T-helper 17 cell (primary cell): ENCODE data around the gene ZNF438. TPM values are rescaled to one million over a fixed set of nuclear protein-coding genes. Genes with fewer than 3 reads are reported as not detected.

Experiments
- ATAC-seq: fragments of 150-1000 bp; cut with Tn5 transposase; 2 replicates; pipeline ENCODE4 v1.10.0; 2021; ENCODE audit warnings: mild to moderate bottlenecking, moderate library complexity
- DNase-seq, 3 donors: peaks; one replicate each; pipeline versions ENCODE4 v3.0.0 to v3.0.0-alpha.2; 2020 to 2021
- H3K9me3 ChIP-seq: one replicate; pipeline ENCODE4 v1.7.0; 2013; ENCODE audit warnings: low read length, mild to moderate bottlenecking; ENCODE audit not compliant: control insufficient read depth, poor library complexity, severe bottlenecking
- H3K27ac Mint-ChIP-seq: one replicate; pipeline ENCODE4 v1.8.0; 2022; ENCODE audit warnings: mild to moderate bottlenecking, moderate library complexity, mixed read lengths
- H3K27me3 Mint-ChIP-seq: one replicate; pipeline ENCODE4 v1.8.0; 2022; ENCODE audit warnings: mixed read lengths
- H3K36me3 Mint-ChIP-seq: one replicate; pipeline ENCODE4 v1.8.0; 2022; ENCODE audit warnings: low read depth, mixed read lengths
- H3K4me1 Mint-ChIP-seq: one replicate; pipeline ENCODE4 v1.8.0; 2022; ENCODE audit warnings: mild to moderate bottlenecking, mixed read lengths
- H3K4me3 Mint-ChIP-seq: one replicate; pipeline ENCODE4 v1.8.0; 2022; ENCODE audit warnings: mild to moderate bottlenecking, moderate library complexity, mixed read lengths
- total RNA-seq, 4 donors: library from RNA in 2 of 4; stranded (reverse) in 2 of 4; gene quantifications; one replicate each; pipeline ENCODE4 v1.2.3 and lab custom pipeline; 2022 to 2026

ZNF438 gene
- total RNA-seq, 2 donors from 2014 or later: 3.1 to 3.7 TPM

DNA sequence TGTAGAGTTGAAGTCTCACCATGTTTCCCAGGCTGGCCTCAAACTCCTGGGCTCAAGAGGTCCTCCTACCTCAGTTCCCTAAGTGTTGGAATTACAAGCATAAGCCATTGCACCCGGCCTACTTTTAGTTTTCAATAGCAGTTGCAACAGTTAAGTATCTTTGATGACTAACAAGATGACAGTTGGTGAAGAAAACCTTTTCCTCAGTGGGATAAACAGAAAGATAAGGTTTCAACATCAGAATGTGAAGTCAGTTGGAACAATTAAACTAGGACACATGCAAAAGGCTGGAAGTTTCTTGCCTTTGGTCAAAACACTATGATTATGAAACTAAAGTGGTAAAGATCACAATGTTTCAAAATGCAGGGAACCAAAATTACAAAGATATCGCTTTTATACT lies 169.2 kb downstream of the ZNF438 start:
- H3K9me3 ChIP-seq: no peaks in the 10 kb centered on the region
- ATAC-seq: no peak
- H3K27ac Mint-ChIP-seq: no peak overlapping the region
- H3K4me3 Mint-ChIP-seq: no peak overlapping the region
- H3K36me3 Mint-ChIP-seq: peaks cover 2% of the 10 kb centered on the region
- no peaks in the 10 kb centered on the region for H3K27me3 Mint-ChIP-seq
- no peak for DNase-seq
- H3K4me1 Mint-ChIP-seq: peaks cover 4% of the 10 kb centered on the region

DNA sequence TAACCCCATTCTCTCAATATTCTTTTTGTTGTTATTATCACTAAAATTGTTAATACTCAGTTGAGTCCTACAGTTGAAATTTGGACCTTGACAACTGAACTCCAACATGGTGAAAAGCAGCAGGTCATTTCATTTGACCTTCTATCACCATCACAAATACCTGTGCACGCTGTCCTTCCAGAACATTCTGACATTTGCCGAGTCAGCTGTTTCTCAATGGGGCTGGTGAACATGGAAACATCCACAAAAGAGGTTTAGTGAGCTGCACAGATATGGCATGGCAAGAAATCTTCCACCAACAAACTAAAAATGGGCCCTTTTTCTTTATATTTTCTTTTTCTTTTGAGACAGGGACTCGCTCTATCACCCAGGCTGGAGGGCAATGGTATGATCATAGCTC lies 169.7 kb downstream of the ZNF438 start:
- Mint-ChIP-seq H3K27ac (no peak overlapping the region), H3K4me1 (peaks cover 4% of the 10 kb centered on the region), H3K36me3 (no peaks in the 10 kb centered on the region), H3K27me3 (no peaks in the 10 kb centered on the region), H3K4me3 (no peak overlapping the region)
- ATAC-seq: no peak
- DNase-seq: no peak
- H3K9me3 ChIP-seq: no peaks in the 10 kb centered on the region

DNA sequence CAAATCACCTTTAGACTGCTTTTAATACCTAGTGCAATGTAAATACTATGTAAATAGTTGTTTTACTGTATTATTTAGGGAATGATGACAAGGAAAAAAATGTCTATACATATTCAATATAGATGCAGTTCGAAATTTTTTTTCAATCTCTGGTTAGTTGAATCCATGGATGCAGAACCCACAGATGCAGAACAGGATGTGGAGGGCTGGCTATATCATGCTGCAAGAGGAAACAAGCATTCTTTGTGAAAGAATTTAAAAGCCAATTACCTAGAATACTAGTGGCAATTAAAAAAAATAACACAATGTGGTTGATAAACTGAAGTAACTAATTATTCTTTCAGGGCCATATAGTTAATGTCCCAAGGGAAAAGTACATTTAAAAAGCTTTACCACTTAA lies 170.4 kb downstream of the ZNF438 start:
- ATAC-seq (no peak), DNase-seq (no peak)
- Mint-ChIP-seq H3K27ac (no peak overlapping the region), H3K4me3 (no peak overlapping the region), H3K4me1 (peaks cover 4% of the 10 kb centered on the region), H3K27me3 (no peaks in the 10 kb centered on the region), H3K36me3 (no peaks in the 10 kb centered on the region)
- no peaks in the 10 kb centered on the region for H3K9me3 ChIP-seq

DNA sequence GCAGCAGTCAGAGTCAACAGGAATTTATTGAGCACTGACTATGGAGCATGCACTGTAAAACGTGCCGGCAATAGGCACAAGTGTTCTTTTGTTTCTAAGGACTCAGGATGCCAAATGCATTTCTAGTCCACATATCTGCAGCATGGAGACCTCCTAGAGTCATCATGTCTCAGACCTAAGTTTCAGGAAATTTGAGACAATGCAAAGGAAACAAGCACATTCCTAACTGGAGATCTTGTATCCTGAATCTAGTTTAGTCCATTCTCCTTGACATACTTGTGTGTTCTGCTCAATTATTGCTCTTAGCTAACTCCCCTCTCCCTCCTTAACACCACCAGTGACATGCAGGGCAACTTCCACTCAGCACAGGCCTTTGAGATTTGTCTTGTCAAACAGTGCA lies 173.2 kb downstream of the ZNF438 start:
- H3K27ac Mint-ChIP-seq: no peak overlapping the region
- ATAC-seq: no peak
- H3K27me3 Mint-ChIP-seq: no peaks in the 10 kb centered on the region
- no peak for DNase-seq
- peaks cover 2% of the 10 kb centered on the region for H3K36me3 Mint-ChIP-seq
- no peaks in the 10 kb centered on the region for H3K9me3 ChIP-seq
- peaks cover 4% of the 10 kb centered on the region for H3K4me1 Mint-ChIP-seq
- no peak overlapping the region for H3K4me3 Mint-ChIP-seq

DNA sequence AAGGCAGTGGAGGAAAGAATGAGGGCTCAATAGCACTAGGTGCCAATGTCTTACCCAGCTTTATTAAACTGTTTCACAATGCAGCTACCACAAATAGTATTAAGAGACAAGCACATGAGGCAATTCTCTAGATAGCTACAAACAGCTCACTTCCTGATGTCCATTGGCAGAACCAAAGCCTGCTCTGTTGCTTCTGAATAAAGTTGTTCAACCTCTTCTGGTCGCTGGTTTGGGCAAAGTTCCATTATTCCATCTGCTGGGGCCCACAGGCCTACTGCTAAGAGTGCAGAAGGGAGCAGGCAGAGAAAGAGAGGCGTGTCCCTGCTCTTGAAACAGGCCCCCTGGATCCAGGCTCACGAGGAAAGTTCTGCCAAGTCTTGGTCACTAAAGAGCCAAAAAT lies 173.9 kb downstream of the ZNF438 start:
- ATAC-seq: no peak
- H3K4me3 Mint-ChIP-seq: no peak overlapping the region

DNA sequence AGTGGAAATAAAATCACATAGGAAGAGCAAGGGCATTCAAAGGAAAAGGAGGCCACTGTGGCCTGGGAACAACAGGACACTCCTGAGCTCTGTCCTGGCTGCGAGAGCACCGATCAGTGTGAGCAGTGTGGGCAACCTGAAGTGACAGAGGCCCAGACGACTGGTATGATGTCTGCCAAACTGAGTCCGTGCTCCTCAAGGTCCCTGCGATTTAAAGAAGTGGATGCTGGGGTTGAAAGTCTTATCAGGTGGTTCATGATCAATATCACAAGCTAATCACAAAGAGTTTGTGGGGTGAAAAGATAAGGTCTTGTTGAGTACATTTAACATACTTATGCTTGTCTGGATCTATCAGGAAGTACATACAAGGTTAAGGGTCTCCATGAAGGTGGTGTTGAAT lies 176.5 kb downstream of the ZNF438 start:
- DNase-seq: no peak
- H3K4me1 Mint-ChIP-seq: peaks cover 2% of the 10 kb centered on the region
- no peak overlapping the region for H3K4me3 Mint-ChIP-seq
- ATAC-seq: no peak
- no peaks in the 10 kb centered on the region for H3K27me3 Mint-ChIP-seq
- no peak overlapping the region for H3K27ac Mint-ChIP-seq
- peaks cover 2% of the 10 kb centered on the region for H3K36me3 Mint-ChIP-seq
- H3K9me3 ChIP-seq: no peaks in the 10 kb centered on the region

More for the DNA sequence above, 173.9 kb downstream of the ZNF438 start:
- Mint-ChIP-seq H3K27me3 (no peaks in the 10 kb centered on the region), H3K4me1 (peaks cover 4% of the 10 kb centered on the region), H3K27ac (no peak overlapping the region), H3K36me3 (peaks cover 2% of the 10 kb centered on the region)
- DNase-seq: no peak
- no peaks in the 10 kb centered on the region for H3K9me3 ChIP-seq

DNA sequence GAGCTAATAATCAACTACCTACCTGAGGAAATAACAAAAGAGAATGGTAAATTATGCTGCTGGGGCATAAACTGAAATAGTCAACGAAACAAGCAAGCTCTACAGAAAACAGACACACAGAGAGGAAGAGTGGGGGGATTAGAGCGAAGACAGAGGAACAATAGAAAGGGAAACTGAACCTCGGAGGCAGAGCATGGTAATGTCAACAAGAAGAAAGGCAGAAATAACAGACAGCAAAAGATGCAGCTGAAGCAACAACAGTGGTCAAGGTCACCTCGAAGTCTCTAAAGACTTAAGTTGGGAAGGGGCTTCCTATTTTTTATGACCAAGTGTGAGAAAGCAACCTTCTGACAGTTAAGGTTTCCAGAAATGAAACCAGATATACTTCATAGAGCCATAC lies 177.0 kb downstream of the ZNF438 start:
- no peak for DNase-seq
- Mint-ChIP-seq H3K27me3 (no peaks in the 10 kb centered on the region), H3K4me1 (peaks cover 2% of the 10 kb centered on the region), H3K36me3 (peaks cover 4% of the 10 kb centered on the region), H3K4me3 (no peak overlapping the region), H3K27ac (no peak overlapping the region)
- no peaks in the 10 kb centered on the region for H3K9me3 ChIP-seq
- ATAC-seq: no peak

DNA sequence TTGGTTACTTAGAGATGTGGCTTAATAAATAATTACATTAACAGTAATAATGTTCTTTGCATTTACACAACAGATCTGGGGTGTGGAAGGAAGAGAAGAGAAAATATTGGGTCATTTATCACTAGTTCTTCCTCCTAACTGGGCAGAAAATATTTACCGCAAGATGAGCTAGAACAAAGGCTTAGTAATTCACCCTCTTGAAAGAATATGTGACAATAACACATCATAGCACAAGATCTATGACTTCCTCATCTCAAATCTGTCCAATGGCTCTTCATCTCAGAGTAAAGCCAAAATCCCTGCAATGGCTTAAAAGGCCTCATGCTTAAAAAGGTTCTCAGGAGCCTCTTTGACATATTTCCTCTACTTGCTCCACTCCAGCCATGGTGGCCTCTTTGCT lies 178.6 kb downstream of the ZNF438 start:
- DNase-seq: no peak
- H3K27ac Mint-ChIP-seq: no peak overlapping the region
- H3K36me3 Mint-ChIP-seq: peaks cover 6% of the 10 kb centered on the region
- H3K9me3 ChIP-seq: no peaks in the 10 kb centered on the region
- no peaks in the 10 kb centered on the region for H3K4me1 Mint-ChIP-seq
- no peak for ATAC-seq
- no peaks in the 10 kb centered on the region for H3K27me3 Mint-ChIP-seq
- no peak overlapping the region for H3K4me3 Mint-ChIP-seq

DNA sequence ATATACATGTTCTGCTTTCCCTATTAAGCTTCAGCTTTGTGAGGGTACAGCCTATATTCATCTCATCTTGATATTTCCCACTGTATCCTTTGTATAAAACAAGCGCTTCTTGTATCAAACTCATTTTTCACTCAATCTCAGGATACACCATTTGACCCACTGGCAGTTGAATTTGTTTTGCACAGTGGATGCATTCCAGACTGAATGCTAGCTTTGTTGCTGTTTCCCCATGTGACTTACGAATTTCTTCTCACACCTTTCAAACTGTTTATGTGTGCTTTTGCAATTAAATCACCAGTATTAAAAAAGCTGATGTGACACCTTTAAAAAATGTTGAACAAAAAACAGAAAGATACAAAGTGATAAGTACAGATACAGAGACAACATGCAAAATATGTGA lies 180.9 kb downstream of the ZNF438 start:
- ATAC-seq: no peak
- peaks cover 6% of the 10 kb centered on the region for H3K36me3 Mint-ChIP-seq
- H3K27ac Mint-ChIP-seq: no peak overlapping the region
- no peaks in the 10 kb centered on the region for H3K27me3 Mint-ChIP-seq
- DNase-seq: no peak
- H3K9me3 ChIP-seq: no peaks in the 10 kb centered on the region
- no peak overlapping the region for H3K4me3 Mint-ChIP-seq
- H3K4me1 Mint-ChIP-seq: no peaks in the 10 kb centered on the region

DNA sequence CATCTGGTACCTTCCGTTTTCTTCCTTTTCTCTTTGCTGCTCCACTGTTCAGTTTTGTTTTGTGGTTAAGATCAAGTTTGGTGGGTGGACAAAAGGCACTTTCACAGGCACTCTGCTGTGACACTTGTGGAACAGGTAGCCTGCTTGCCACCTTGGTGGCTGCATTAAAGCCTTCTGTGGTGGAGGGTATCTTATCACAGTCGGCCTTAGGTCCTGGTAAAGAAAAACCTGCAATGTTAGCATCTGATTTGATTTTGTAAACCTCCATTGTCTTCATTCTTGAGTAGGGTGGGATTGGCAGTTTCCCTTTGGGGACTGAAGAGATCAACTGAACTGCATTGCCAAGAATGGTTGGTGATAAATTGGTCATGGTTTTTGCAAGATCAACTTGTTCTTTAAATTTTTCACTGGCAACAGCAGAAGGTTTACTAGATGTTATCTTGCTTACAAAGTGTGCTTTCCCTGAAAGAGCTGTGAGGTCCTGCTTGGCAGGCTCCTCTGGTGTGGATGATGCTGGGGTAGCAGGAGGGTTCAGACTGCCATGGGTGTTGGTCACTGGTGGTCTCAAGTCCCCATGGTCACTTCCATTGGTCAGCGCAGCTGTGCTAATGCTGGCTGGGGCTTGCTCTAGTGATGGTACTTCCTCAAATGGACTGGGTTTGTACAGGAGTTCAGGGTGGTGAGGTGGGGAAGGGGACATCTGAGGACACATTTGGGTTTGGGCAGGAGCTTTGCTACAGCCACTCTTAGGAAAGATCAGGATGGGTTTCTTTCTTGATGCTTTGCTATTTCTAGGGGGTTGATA lies 182.2 kb downstream of the ZNF438 start:
- no peak for DNase-seq
- H3K4me3 Mint-ChIP-seq: no peak overlapping the region
- no peak overlapping the region for H3K27ac Mint-ChIP-seq
- H3K27me3 Mint-ChIP-seq: no peaks in the 10 kb centered on the region
- H3K4me1 Mint-ChIP-seq: no peaks in the 10 kb centered on the region
- ATAC-seq: no peak
- H3K36me3 Mint-ChIP-seq: peaks cover 4% of the 10 kb centered on the region
- H3K9me3 ChIP-seq: no peaks in the 10 kb centered on the region

DNA sequence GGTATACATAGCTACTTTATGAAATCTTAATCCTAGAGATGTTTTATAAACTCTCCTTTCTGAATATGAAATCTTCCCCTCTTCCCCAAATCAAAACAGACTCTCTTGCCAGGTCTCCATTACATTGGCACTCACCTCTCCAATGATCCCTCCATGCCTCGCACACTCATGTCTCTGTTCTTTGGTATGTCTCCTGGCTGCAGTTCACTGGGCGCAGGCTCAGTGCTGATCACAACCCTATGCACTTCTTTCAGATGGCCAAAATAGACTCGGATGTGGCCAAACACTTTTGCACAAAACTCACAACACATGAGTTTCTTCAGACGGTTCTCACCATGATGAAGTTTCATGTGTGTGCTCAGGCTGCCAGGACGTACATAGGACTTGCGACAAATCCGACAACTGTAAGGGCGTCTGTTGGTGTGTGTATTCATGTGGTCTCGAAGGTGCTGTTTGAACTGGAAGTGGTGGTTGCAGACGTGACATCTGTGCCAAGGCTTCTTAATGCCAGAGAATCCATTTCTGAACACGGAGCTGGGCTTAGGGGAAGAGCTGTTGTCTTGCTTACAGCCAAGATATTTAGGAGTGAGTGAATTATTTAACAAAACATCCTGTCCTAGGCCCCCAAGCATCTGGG lies 183.2 kb downstream of the ZNF438 start:
- Mint-ChIP-seq H3K4me3 (no peak overlapping the region), H3K27ac (no peak overlapping the region), H3K36me3 (peaks cover 4% of the 10 kb centered on the region), H3K4me1 (no peaks in the 10 kb centered on the region), H3K27me3 (no peaks in the 10 kb centered on the region)
- DNase-seq (no peak), ATAC-seq (no peak)
- no peaks in the 10 kb centered on the region for H3K9me3 ChIP-seq

DNA sequence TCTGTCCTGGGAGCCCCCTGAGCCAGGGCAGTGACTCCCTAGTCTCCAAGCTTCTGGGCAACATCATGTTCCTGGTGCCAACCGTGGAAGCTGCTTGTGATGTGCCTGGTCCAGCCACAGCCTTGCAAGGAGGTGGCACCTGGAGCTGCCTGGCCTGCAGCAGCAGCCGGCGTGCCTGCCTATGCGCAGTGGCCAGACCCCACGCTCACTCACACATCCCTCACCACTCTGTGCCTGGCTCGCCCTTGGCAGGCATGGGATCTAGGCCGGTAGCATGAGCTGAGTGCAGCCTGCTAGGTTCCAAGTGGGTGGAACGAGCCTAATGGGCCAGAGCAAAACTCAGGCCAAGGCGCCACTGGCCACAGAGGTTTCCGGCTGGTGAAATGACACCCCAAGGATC lies 184.0 kb downstream of the ZNF438 start:
- H3K4me3 Mint-ChIP-seq: no peak overlapping the region
- H3K27ac Mint-ChIP-seq: no peak overlapping the region
- no peaks in the 10 kb centered on the region for H3K9me3 ChIP-seq
- no peaks in the 10 kb centered on the region for H3K27me3 Mint-ChIP-seq
- ATAC-seq: no peak
- DNase-seq: no peak
- H3K4me1 Mint-ChIP-seq: no peaks in the 10 kb centered on the region
- peaks cover 4% of the 10 kb centered on the region for H3K36me3 Mint-ChIP-seq

DNA sequence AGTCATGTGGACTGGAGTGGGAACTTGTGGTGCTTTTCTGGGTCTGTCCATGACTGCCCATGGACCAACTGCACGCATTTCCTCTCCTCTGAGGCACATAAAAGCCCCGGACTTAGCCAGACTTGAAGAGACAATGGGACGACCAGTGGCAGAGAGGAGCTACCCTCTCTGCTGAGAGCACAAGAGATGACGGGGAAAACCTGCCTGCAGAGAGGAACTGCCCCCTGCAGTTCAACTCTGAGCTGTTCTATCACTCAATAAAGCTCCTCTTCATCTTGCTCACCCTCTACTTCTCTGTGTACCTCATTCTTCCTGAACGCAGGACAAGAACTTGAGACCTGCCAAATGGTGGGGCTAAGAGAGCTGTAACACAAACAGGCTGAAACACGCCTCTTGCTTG lies 184.5 kb downstream of the ZNF438 start:
- ATAC-seq: no peak
- no peak for DNase-seq
- no peaks in the 10 kb centered on the region for H3K27me3 Mint-ChIP-seq
- peaks cover 4% of the 10 kb centered on the region for H3K36me3 Mint-ChIP-seq
- no peak overlapping the region for H3K27ac Mint-ChIP-seq
- no peaks in the 10 kb centered on the region for H3K9me3 ChIP-seq
- no peak overlapping the region for H3K4me3 Mint-ChIP-seq
- H3K4me1 Mint-ChIP-seq: no peaks in the 10 kb centered on the region

DNA sequence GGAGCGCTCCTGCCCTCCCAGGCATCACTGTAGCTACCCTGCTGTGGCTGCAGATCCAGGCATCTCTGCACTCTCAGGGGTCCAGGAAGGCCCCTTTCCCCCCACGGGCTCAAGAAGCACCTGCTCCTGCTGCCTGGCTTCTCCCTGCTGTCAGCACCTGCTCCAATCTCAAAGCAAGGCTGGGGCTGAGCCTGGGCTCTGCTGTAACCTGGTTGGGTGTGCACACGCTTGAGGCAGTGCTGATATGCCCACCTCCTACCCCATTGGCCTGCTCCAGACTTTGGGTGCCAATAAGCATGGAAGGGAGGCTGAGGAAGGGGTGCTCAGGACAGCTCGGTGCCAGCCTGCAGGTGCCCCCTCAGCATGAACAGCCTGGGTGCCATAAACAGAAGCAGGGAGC lies 185.0 kb downstream of the ZNF438 start:
- H3K9me3 ChIP-seq: no peaks in the 10 kb centered on the region
- Mint-ChIP-seq H3K4me3 (no peak overlapping the region), H3K27ac (no peak overlapping the region), H3K27me3 (no peaks in the 10 kb centered on the region), H3K36me3 (peaks cover 4% of the 10 kb centered on the region), H3K4me1 (no peaks in the 10 kb centered on the region)
- no peak for ATAC-seq
- no peak for DNase-seq
